ENCODE measurements around the gene GSC.
A peak's percentile ranks its signal among the peaks of the same experiment; 100 is the strongest.
"Not testable (repeated sequence)": the region's sequence is repeated elsewhere in the genome, so short reads cannot be mapped to it uniquely, and the experiment has no call there.

Gene GSC

DNA sequence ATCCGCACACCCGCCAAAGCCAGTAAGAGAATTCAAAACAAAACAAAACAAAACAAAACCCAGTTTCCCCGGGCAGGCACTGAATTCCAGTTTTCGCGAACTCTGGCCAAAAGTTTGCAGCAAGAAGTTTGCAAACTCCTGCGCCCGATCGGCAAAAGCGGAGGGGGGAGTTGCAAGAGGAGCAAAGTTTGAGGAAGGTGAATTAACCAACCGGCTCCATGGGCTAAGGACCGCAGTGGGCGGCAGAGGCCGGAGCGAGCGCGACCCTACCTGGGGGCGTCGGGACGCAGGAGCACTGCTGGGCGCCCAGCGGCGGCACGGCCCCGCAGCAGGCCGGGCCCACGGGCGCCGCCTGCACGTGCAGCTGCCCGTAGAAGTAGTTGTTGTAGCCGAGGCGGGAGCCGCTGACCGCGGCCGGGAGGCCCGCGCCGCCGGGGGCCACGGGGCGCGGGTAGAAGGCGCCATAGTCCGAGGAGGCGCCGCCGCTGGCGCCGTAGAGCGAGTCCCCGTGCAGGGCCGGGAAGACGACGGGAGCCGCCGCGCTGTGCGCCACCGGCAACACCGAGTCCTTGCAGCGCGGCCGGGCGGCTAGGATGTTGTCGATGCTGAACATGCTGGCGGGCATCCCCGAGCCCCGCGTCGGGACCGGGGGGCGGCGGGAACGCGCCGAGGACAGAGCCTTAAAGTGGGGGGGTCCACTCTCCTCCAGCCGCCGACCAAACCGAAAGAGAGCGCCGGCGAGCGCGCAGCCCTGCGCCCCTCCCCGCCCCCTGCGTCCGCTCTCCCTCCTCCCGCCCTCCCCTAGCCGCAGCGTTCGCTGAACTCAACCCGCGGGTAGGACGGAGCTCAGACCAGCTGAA lies at the start of gene GSC:
Gene GSC, minus strand, starts transcription at position 723 of the 860 bp plus-strand sequence. Its CDS starts 98 bp downstream, at position 625.
- DNase-seq (ENCODE audit: low read depth in 2 of 2): peak in 1 of 2 experiments; percentile 15

DNA sequence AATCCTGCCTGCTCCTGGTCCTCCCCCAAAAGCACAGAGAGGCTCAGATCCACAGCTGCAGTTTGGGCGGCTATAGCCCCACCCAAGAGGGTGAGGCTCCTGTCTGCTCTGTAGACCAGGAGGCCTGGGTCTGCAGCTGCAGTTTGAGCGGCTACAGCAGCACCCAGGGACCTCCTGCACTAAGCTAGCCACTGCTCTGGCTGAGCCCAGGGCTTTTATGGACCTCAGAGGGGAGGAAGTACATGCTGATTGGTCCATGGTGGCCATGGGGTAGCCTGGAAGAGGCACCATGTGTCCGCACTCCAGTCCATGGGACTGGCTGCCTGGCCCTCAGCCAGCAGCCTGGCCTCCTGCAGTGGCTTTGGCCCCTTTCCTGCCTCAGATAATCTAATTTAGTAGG lies 49.6 kb upstream of the GSC start:
- no peak for DNase-seq (ENCODE audit: low read depth in 2 of 2)

DNA sequence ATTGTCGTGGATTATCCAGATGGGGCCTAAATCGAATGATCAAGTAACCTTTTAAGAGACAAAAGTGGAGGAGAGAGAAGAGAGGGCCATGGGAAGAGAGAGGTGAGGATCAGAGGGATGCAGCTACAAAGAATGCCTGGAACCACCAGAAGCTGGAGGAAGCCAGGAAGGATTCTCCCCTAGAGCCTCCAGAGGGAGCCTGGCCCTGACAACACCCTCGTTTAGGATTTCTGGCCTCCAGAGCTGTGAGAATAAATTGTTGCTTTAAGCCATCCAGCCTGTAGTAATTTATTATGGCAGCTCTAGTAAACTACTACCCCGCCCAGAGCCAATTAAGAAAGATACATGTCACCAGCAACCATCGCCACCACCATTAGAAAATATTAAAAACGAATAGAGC lies 46.2 kb upstream of the GSC start:
- DNase-seq (ENCODE audit: low read depth in 2 of 2): no peak

DNA sequence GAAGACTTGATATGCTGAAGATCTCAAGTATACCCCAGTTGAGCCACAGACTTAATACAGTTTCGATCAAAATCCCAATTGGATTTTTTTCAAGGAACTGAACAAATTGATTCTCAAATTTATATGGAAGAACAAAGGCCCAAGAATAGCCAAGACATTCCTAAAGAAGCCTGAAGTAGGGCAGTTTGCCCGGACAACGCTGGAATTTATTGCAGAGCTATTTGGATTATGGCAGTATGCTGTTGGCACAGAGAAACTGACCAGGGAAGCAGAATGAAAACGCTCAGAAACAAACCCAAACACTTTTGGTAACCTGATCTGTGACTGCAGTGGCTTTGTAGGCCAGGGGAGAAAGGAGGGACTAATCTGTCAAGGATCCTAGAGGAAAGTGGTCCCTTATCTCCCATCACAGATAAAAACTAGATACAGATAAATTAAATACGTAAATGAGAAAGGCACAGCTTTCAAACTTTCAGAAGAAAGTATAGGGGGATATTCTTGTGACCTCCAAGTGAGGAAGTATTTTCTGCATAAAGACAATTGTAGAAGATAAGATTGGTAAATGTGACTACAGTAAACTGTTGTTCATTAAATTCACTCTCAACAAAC lies 35.9 kb upstream of the GSC start:
- DNase-seq (ENCODE audit: low read depth in 2 of 2): no peak

DNA sequence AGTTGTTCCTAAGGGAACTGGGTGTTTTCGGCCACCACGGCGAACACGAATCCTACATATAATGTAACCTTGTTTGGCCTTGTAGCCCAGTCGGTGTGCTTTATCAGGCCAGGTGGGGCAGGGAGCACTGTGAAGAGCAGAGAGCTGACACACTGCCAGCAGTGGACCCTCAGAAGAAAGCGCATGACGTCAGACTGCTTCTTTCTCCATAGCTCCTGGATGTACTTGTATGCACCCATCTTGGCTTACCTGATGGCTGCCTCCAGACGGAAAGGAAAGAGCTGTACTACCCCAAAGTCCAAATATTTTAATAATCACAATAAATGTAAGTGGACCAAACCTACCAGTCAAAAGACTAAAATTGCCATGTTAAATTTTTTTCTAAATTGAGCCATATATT lies 31.3 kb upstream of the GSC start:
- no peak for DNase-seq (ENCODE audit: low read depth in 2 of 2)

DNA sequence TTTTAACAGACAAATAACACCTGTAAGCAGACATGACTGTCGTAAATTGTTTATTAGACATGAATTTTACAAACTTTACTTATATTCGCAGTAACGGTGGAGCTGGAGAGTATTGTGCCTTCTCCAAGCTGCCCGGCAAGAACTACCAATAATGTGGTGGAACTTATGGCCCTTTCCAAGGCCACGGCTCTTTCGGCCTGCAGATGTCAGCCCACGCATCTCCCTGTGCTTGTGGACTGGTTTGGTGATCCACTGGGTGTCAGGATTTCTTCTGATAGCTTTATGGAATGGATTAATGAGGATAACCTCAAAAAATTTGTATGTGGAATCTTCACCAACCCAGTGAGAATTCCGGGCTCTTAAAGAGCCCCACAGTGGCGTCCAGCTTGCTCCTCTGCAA lies 30.9 kb upstream of the GSC start:
- DNase-seq (ENCODE audit: low read depth in 2 of 2): not testable (repeated sequence)

DNA sequence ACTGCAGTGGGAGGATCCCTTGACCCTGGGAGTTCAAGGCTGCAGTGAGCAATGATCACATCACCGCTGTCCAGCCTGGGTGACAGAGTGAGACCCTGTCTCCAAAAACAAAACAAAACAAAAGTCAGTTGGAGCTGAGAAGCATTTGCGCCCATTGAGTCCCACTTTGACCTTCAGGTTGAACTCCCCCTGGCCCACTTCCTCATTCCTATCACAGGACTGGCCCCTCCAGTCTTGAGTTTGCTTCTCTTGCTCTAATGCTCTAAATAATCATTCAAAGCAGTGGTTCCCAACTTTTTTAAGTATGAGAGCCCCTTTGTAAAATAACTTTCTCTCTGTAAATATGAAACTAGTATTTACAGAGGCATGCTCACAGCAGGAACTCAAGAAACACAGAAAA lies 28.0 kb upstream of the GSC start:
- no peak for DNase-seq (ENCODE audit: low read depth in 2 of 2)

DNA sequence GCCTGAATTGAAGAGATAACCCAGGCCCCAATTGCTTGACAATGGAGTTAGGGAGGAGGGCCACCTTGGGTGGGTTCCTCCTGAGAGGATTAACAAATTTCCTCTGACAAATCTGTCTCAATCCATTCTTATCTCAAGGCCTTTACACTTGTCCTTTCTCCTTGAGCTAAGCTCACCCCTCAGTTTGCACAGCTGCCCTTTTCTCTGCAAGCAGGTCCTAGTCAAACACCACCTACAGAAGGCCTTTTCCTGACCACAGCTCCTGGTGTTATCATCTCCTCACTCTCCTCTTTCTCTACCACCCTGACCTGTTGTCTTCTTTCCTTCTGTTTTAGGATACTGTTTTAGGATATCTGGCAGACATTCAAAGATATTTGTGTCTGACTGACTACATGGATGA lies 26.4 kb upstream of the GSC start:
- no peak for DNase-seq (ENCODE audit: low read depth in 2 of 2)

DNA sequence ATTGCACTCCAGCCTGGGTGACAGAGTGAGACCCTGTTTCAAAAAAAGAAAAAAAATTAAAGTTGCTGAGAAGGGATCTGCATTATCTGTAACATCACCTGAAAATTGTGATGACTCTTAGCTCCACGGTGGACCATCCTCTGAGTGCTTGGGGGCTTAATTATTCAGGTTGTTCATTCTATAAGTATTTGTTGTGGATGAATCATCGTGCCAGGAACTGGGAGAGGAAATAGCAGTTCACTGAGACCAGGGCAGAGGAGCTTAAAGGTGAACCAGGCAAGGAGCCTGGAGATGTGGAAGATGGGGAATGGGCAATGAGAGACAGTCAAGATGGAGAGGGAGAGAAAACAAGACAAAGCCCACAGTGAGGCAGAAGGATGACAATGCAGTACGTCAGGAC lies 25.5 kb upstream of the GSC start:
- DNase-seq (ENCODE audit: low read depth in 2 of 2): no peak

DNA sequence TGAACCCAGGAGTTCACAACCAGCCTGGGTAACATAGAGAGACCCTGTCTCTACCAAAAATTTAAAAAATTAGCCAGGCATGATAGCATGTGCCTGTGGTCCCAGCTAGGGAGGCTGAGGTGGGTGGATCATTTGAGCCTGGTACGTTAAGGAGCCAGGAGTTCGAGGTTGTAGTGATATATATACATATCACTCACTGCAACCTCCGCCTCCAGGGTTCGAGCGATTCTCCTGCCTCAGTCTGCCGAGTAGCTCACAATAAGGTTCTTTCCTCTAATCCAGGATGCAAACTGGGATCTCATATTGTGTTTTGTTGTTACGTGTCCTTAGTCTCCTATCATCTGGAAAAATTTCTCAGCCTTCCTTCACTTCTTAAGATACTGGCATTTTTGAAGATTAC lies 24.0 kb upstream of the GSC start:
- no peak for DNase-seq (ENCODE audit: low read depth in 2 of 2)

DNA sequence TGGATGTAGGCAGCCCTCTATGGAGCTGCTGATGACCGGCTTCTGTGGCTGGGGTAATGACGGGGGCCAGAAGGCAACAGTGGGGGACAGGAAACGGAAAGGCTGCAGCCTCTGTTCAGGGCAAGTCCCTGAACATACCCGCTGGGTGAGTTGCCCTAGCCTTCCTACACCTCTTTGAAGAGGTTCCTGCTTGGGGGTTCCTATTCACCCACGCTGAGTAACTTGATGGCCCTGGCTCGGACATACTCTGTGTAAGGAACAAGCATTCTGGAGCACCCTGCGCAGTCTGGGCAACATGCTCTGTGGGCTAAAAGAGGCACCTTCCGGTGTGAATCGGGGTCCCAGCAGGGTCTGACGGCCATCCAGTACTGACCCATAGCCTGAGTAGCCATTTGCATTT lies 17.7 kb upstream of the GSC start:
- no peak for DNase-seq (ENCODE audit: low read depth in 2 of 2)

DNA sequence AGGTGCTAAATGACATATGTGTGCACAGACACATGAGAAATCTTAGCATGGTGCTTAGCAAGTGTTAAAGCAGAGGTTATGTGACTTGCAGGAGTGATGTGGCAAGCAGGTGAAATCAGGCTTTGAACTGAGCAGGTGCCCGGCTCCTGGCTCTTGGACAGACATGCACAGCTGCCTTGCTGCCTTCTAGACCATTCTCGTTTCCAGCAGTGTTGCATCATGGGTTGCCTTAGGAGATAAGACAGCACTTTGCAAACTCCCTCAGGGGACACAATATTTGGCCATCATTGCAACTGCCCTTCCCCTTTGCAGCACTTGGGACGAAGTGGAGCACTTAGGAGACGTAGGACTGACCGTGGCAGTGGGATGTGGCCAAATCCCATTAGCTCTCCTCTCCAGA lies 17.2 kb upstream of the GSC start:
- no peak for DNase-seq (ENCODE audit: low read depth in 2 of 2)

DNA sequence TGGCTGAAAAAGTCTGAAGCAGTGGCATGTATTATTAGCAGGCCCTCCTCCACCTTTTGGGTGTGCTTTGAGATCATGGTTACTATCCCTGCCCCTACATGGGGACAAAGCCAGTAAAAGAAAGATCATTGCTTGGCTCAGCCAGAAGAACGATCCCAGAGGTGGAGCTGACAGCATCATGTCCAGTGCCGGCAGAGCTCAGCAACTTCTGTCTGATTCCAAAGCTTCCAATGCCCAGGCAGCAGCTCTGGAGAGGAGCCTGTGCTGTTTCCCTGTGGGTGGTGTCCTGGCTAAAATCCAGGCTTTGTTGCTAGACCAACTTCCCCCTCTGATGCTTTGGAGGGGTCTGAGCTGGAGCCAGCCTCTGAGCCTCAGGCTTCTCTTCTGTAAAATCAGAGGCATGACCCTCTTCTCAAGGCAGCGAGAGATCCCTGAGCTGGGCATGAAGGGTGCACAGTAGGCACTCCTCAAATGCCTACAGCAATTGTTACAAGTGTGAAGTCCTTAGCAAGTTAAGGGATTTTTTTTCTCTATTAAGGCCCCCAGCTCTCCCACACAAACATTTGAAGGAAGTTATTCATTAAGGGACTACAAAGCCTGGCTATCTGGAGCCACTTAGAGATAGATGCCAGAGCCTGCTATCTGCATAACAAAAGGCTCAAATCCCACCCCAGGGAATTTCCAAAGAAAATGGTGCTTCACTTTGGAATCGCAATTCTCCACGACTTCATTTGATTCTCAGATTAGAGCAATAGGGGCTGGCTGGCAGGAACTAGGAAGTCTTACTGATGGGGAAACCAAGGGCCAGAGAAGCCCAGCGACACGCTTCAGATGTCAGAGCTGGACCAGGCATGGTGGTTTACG lies 10.9 kb upstream of the GSC start:
- no peak for DNase-seq (ENCODE audit: low read depth in 2 of 2)

DNA sequence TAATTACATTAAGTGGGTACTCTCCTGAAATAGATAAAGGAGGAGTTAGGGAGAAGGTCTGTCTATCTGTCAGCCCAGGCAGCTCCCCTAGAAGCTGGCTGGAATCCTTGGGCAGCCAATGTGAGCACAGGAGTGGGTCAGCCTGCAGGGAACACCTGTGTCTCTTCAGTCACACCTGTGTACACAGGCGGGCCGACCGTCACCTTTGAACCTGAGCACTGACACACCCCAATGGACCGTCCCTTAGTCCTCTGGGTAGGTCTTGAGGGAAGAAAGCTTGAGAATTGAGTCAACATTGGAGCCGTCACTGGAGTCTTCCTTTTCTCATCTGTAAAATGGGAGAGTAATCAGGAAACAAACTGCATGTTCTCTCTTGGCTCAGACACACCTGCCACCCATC lies 9.8 kb upstream of the GSC start:
- DNase-seq (ENCODE audit: low read depth in 2 of 2): no peak

DNA sequence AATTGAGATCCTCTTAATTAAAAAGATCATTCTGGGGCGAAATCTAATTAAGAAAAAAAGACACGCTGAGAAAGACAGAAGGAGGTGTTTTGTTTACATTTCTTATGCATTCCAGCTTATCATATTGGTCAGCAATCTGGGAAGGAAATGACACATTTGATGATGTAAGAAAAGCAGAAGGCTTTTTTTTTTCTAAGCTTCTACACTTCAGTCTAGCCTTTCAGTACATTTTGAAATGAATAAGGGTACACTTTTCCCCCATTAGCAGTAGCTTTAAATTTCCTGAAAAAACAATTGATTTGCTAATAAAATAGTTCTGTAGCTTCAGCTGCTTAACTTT lies 5.9 kb upstream of the GSC start:
- DNase-seq (ENCODE audit: low read depth in 2 of 2): no peak

DNA sequence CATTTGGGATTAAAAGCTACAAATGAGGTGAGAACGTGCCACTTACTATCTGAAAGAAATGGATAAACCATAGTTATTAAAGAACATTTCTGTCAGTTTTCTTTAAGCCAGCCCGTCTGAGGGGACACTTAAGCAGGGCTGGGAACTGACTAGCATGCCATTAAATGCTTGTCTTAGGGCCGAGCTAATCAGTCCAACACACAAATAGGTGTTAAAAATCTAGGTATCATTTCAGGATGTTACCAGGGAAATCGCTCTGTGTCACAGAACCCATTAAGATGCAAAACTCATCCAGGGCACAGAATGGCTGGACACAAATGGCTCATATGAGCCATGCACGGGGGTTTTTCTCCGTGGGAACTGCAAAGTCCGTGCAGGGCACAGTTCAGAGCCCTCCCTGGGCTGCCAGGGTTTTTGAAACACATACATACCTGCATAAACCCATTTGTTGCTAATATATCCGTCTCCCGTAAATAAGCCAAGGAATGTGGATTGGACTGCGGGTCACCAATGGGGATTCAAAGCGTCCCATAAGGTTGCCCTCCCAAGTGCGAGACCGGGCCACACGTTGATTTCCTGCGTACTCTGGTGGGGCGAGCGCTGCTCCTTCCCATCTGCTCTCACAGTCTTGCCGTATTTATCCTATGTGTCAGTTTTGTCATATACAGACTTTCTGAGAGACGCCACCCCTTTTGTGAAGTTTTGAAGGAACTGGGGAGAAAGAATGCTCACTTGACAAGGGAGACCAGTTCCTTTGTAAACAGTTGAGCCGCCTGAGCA lies 5.4 kb upstream of the GSC start:
- DNase-seq (ENCODE audit: low read depth in 2 of 2): no peak

DNA sequence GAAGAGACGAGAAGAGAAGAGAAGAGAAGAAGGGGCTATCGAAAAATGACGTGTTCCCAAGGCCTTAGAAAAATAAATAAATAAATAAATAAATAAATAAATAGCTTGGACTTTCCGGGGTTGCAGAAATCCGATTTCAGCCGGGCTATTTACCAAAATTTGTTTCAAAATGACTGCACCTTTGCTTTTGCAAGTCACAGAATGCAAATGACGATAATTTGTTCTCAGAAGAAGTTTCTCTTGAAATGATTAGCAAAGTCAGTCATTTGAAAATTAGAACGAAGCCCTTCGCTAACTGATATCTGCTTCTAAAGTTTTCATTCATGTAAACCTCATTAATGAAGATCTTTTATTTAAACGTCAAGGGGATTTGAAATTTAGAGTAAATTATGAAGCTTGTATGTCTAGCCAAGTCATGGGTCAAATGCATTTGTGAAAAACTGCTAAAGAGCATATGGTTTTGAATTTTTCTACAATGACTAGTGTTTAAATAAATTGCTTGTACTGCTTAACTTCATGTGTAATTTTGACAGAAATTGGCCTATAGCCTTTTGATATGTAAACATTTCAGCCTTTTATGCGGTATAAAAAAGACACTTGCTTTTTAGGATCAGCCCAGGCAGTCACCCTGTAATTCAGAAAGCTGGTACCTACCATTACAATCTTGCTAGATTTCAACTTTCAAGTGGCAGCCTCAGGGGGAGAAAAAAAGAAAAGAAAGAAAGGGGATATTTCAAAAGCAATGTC lies 4.6 kb upstream of the GSC start:
- no peak for DNase-seq (ENCODE audit: low read depth in 2 of 2)

DNA sequence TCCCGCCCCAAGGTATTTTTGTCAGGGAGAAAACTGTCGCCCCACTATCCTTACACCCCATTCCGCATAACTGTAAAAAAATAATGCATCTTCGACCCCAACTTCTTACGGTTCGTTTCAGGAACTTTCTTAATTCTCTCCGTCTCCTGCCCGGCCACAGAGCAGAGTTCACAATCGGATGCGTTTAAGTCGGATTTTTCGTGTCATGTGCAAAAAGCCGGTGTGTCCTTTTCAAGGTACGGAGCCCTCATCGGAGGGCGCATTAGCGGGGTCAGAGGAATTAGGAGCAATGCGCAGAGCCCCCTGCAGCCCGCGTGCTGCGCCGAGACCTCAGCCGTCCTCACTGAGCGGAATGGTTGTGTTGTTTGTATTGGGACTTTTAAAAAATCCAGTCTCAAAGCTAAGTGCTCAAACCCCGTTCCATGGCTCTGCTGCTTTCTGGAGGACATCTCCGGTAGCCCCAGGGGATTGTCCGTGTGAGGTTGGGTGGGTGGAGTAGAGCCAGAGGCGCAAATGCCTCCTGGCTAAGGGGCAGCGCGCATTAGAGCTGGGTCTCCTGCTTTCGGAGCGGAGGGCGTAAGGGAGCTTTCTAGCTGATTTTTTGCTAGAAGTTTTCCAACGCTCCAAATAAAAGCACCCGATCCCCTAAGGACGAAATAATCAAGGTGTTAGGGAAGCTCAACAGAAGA lies 3.9 kb upstream of the GSC start:
- DNase-seq (ENCODE audit: low read depth in 2 of 2): no peak

DNA sequence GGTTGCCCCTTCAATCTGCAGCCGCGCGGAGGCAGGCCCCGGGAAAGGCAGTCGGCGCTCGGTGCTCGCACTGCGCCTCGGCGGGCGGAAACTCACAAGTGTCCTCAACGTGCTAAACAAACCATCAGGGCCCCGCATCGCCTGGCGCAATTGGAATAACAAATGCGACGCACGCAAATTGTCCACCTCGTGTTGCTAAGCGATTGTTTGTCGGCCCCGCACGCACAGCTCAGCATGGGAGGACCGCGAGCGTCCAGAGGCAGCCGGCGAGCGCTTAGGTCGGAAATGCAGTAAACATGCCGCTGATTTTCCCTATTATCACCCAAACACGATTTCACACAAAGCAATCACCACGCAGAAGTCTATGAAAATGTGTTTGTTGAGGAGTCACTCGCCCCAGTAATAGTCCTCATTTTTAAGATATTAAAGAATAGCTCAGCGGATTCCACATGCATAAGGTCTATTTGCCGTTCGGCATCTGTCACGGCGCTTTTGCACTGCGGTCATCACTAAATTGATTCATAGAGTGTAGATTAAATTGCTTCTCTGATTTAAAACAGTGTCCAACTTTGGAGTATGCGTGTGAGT lies 3.2 kb upstream of the GSC start:
- no peak for DNase-seq (ENCODE audit: low read depth in 2 of 2)

DNA sequence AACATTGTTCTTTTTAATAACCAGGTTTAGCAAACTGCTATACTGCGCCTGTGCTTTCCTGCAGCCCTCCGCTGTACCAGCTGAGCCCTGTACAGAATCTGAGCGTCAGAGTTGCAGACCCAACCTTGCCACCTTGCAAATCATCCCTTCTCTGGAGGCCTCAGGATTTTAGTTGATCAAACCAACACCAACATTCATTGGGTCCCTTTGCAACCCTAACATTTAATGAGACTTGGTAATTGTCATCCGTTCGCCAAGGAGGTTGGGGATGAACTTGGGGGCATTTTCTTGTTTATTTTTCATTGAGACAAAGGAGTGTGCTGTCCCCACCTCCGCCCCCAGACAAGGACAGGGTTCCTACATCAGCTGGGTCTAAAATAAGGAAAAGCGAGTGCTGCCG lies 2.6 kb upstream of the GSC start:
- DNase-seq (ENCODE audit: low read depth in 2 of 2): no peak

Data from stimulated activated CD4-positive, alpha-beta T cell treated with anti-CD3 and anti-CD28 coated beads, Interleukin-12 subunit alpha, Interleukin-12 subunit beta, amount 100 ng/mL, for 24 hours (primary cell).